IMR-90 (cell line): ENCODE measurements around the gene NUB1. TPM values are rescaled to one million over a fixed set of nuclear protein-coding genes. Genes with fewer than 3 reads are reported as not detected.

Source experiments
- ATAC-seq: fragments of 200-7000 bp; cut with Tn5 transposase; 2 replicates; pipeline ENCODE4 v1.9.1; 2020; ENCODE audit warnings: low read depth, mild to moderate bottlenecking, moderate library complexity
- BruUV-seq: library from RNA; stranded (reverse); fragments of 400-500 nt; replicated peaks from 2 replicates; lab custom pipeline; 2021; lab: Mats Ljungman, UMichigan
- CTCF ChIA-PET: fragments of 300-600 bp; formaldehyde crosslinking; extraction: SDS; loops from one replicate; lab custom pipeline; 2021; ENCODE audit warnings: antibody characterized with exemption; lab: Yijun Ruan, JAX
- POLR2A ChIA-PET: fragments of 300-600 bp; sonication (Branson Sonifier 250); formaldehyde crosslinking; loops from one replicate; lab custom pipeline; 2022; ENCODE audit warnings: antibody characterized with exemption; ENCODE audit not compliant: unreplicated experiment; lab: Charles Lee
- DNase-seq: peaks from one replicate; pipeline ENCODE4 v3.0.0; 2013
- H2AFZ ChIP-seq: replicated peaks from 2 replicates; pipeline ENCODE3; 2013; ENCODE audit warnings: low read length, mild to moderate bottlenecking; ENCODE audit not compliant: poor library complexity
- H2AK5ac ChIP-seq: 2 replicates; pipeline ENCODE4 v1.6.1; 2013; ENCODE audit warnings: low read depth, low read length, inconsistent platforms
- H2AK9ac ChIP-seq: replicated peaks from 2 replicates; pipeline ENCODE3; 2013; ENCODE audit warnings: mild to moderate bottlenecking, low read depth, low read length, moderate library complexity; ENCODE audit not compliant: poor library complexity
- H2BK120ac ChIP-seq: 2 replicates; pipeline ENCODE4 v1.6.1; 2013; ENCODE audit warnings: low read depth, low read length, inconsistent platforms
- H2BK15ac ChIP-seq: 3 replicates; pipeline ENCODE4 v1.6.1; 2013; ENCODE audit warnings: low read depth, low read length, inconsistent platforms
- H2BK20ac ChIP-seq: 2 replicates; pipeline ENCODE4 v1.6.1; 2013; ENCODE audit warnings: low read depth, mild to moderate bottlenecking, inconsistent platforms, low read length, moderate library complexity
- H2BK5ac ChIP-seq: 2 replicates; pipeline ENCODE4 v1.6.1; 2013; ENCODE audit warnings: mild to moderate bottlenecking, low read depth, low read length, inconsistent platforms; ENCODE audit not compliant: poor library complexity, severe bottlenecking
- H3K14ac ChIP-seq: replicated peaks from 2 replicates; pipeline ENCODE4 v1.6.1; 2013; ENCODE audit warnings: low read depth, low read length, inconsistent platforms
- H3K18ac ChIP-seq: 2 replicates; pipeline ENCODE4 v1.6.1; 2013; ENCODE audit warnings: low read depth, low read length, control low read depth
- H3K23ac ChIP-seq: 2 replicates; pipeline ENCODE4 v1.6.1; 2013; ENCODE audit warnings: low read depth, low read length, inconsistent platforms
- H3K27ac ChIP-seq: 2 replicates; pipeline ENCODE4 v1.5.1; 2013; ENCODE audit warnings: mild to moderate bottlenecking, control low read depth, low read length; ENCODE audit not compliant: insufficient read depth
- H3K27me3 ChIP-seq: 2 replicates; pipeline ENCODE4 v1.6.1; 2013; ENCODE audit warnings: low read length; ENCODE audit not compliant: control insufficient read depth, insufficient read depth
- H3K36me3 ChIP-seq: 2 replicates; pipeline ENCODE4 v1.6.1; 2013; ENCODE audit warnings: low read length, mixed read lengths; ENCODE audit not compliant: control insufficient read depth, insufficient read depth
- H3K4ac ChIP-seq: 2 replicates; pipeline ENCODE4 v1.6.1; 2013; ENCODE audit warnings: low read depth, low read length, inconsistent platforms
- H3K4me1 ChIP-seq: 2 replicates; pipeline ENCODE4 v1.6.1; 2013; ENCODE audit warnings: low read length, mixed read lengths; ENCODE audit not compliant: control insufficient read depth, insufficient read depth
- H3K4me2 ChIP-seq: 2 replicates; pipeline ENCODE4 v1.6.1; 2013; ENCODE audit warnings: low read depth, mild to moderate bottlenecking, control low read depth, low read length, moderate library complexity
- H3K4me3 ChIP-seq: 2 replicates; pipeline ENCODE4 v1.5.1; 2013; ENCODE audit warnings: low read depth, mild to moderate bottlenecking, control low read depth, low read length, moderate library complexity; ENCODE audit not compliant: insufficient read depth
- H3K56ac ChIP-seq: 2 replicates; pipeline ENCODE4 v1.6.1; 2013; ENCODE audit warnings: low read length, inconsistent platforms; ENCODE audit not compliant: insufficient read depth; ENCODE audit errors: extremely low read depth
- H3K79me1 ChIP-seq, 2 experiments: 2 replicates each; pipeline ENCODE4 v1.6.1; 2013; ENCODE audit warnings: low read length in 2 of 2, inconsistent platforms in 1 of 2, low read depth in 1 of 2
- H3K9ac ChIP-seq: 2 replicates; pipeline ENCODE4 v1.6.1; 2013; ENCODE audit warnings: low read depth, low read length, control low read depth
- H3K9me1 ChIP-seq: 2 replicates; pipeline ENCODE4 v1.6.1; 2013; ENCODE audit warnings: low read length, inconsistent platforms; ENCODE audit not compliant: insufficient read depth
- H3K9me3 ChIP-seq: 2 replicates; pipeline ENCODE4 v1.6.1; 2013; ENCODE audit warnings: low read length; ENCODE audit not compliant: control insufficient read depth, insufficient read depth
- H4K20me1 ChIP-seq: 2 replicates; pipeline ENCODE4 v1.6.1; 2013; ENCODE audit warnings: low read length, inconsistent platforms; ENCODE audit not compliant: insufficient read depth
- H4K5ac ChIP-seq: 2 replicates; pipeline ENCODE4 v1.6.1; 2013; ENCODE audit warnings: mild to moderate bottlenecking, low read depth, low read length, control low read depth
- H4K8ac ChIP-seq, 2 experiments: 2 replicates each; pipeline ENCODE4 v1.6.1; 2013; ENCODE audit warnings: low read depth in 2 of 2, low read length in 2 of 2, control low read depth in 1 of 2, inconsistent platforms in 1 of 2
- H4K91ac ChIP-seq: 2 replicates; pipeline ENCODE4 v1.6.1; 2013; ENCODE audit warnings: low read depth, low read length, inconsistent platforms; ENCODE audit not compliant: insufficient read depth
- BHLHE40 ChIP-seq: fragments of 150-350 bp; IDR thresholded peaks from 2 replicates; pipeline ENCODE4 v1.6.1; 2016; ENCODE audit warnings: mild to moderate bottlenecking, low read depth, low read length
- MAFK ChIP-seq: IDR thresholded peaks from 2 replicates; pipeline ENCODE4 v1.6.1; 2012; ENCODE audit warnings: low read depth, low read length, improper control_type of control experiment
- WGBS, 2 experiments: methylation state at CpG; one replicate each; pipeline versions ENCODE4 v1.1.5 to v1.1.7; 2013; ENCODE audit warnings: missing lambda C conversion rate in 2 of 2; ENCODE audit not compliant: insufficient read length in 1 of 2; ENCODE audit errors: extremely low coverage in 2 of 2; 5-methylcytosine and 5-hydroxymethylcytosine counted together
- dilution Hi-C: fragments of 300-500 bp; cut with HindIII; formaldehyde crosslinking; loops from one replicate; pipeline ENCODE4 v1.14.3; 2018; ENCODE audit warnings: low sequenced_read_pairs; ENCODE audit not compliant: unreplicated experiment
- in situ Hi-C: fragments of 300-500 bp; cut with MboI; formaldehyde crosslinking; loops from 3 replicates; pipeline ENCODE4 v1.14.3; 2019; ENCODE audit warnings: low sequenced_read_pairs, inconsistent platforms, mixed read lengths
- intact Hi-C: fragments of 100-400 bp; cut with micrococcal nuclease; formaldehyde crosslinking; loops from 2 replicates; pipeline ENCODE4 v1.10.0; 2022
- polyA plus RNA-seq, 3 experiments: library from polyadenylated mRNA; depleted of rRNA; stranded (reverse); fragments of >200 nt; gene quantifications; 2 replicates each; pipeline ENCODE4 v1.2.3, GENCODE V29; 2012; ENCODE audit warnings: low replicate concordance in 1 of 3
- total RNA-seq: library from RNA; depleted of rRNA; stranded (reverse); fragments of >200 nt; gene quantifications from 2 replicates; pipeline ENCODE4 v1.2.3, GENCODE V29; 2012

Gene NUB1
- total and polyA plus RNA-seq, 2 of the 4 experiments (the other 2 are of a cell fraction), result 20.1 to 29.7 TPM

GRCh38 chr7:151404216-151405011 is 62.8 kb downstream of the NUB1 start:
- no peak overlapping the region for H2BK15ac ChIP-seq
- ATAC-seq, result peak; percentile 57
- H4K8ac ChIP-seq, result no peak overlapping the region
- H3K4ac ChIP-seq, result no peak overlapping the region
- no peak overlapping the region for H2BK5ac ChIP-seq
- H4K20me1 ChIP-seq, result no peaks in the 10 kb centered on the region
- H3K9me1 ChIP-seq, result 0 out of 2 replicates have a peak, but pooled peaks cover 3% of the 10 kb centered on the region
- DNase-seq, result no peak
- no peak overlapping the region for H3K56ac ChIP-seq
- H3K9me3 ChIP-seq, result no peaks in the 10 kb centered on the region
- BruUV-seq, result no TSS peak
- no peaks in the 10 kb centered on the region for H3K79me1 ChIP-seq
- no peak overlapping the region for H3K23ac ChIP-seq
- no peak overlapping the region for H4K5ac ChIP-seq
- H4K91ac ChIP-seq, result no peak overlapping the region
- no peak overlapping the region for H3K9ac ChIP-seq
- no peak overlapping the region for H2AK5ac ChIP-seq
- ChIA-PET CTCF (no interaction called here), POLR2A (no interaction called here)
- no peak overlapping the region for H2BK120ac ChIP-seq
- in situ Hi-C loops, result no loop called here
- H3K18ac ChIP-seq, result no peak overlapping the region
- no peak overlapping the region for H3K14ac ChIP-seq
- H3K4me3 ChIP-seq, result no peak overlapping the region
- peaks cover 34% of the 10 kb centered on the region for H3K27me3 ChIP-seq
- peaks cover 5% of the 10 kb centered on the region; the same call in 1 of the 2 replicates for H3K4me1 ChIP-seq
- TF ChIP-seq MAFK (peak; percentile 46), BHLHE40 (no peak)
- 53% methylated on average over 5 of the region's 18 CpGs; no CpG with 5 or more reads in 1 of the 2 experiments for WGBS, 2 experiments
- intact Hi-C loops, result no loop called here
- H3K27ac ChIP-seq, result no peak overlapping the region
- H3K36me3 ChIP-seq, result no peaks in the 10 kb centered on the region
- no peak overlapping the region for H3K4me2 ChIP-seq
- dilution Hi-C loops, result no loop called here
- H2AFZ ChIP-seq, result no peak overlapping the region
- no peak overlapping the region for H2BK20ac ChIP-seq
- no peak overlapping the region for H2AK9ac ChIP-seq
